ENCODE data around the gene SMDT1. TPM values are rescaled to one million over a fixed set of nuclear protein-coding genes. Genes with fewer than 3 reads are reported as not detected.

The SMDT1 gene
- polyA plus RNA-seq, 1 of the 3 experiments (the other 2 are of a cell fraction) = 29.8 TPM

DNA sequence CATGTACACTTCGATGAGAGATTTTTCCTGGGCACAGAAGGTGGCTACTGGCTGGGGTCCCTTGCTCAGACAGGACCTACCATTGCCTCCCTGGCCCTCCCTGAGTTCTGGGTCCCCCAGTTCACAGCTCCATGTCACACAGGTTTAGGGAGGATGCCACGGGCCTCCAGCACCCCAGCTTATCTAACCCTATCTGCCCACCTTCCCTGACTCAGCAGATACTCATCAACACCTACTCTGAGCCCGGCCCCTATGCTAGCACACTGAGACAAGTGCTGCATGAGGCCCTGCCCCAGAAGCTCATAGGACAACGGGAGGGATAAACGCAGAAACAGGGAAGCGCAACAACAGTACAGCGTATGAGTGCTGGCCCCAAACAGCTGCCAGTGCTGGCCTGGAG, 18.5 kb upstream of the SMDT1 start:
- Histone ChIP-seq H3K4me3 (ENCODE audit: low read depth in 2 of 2, low read length in 1 of 2) (no peak overlapping the region), H3K9me2 (no peaks in the 10 kb centered on the region), H3K4me1 (ENCODE audit: control insufficient read depth in 1 of 2, insufficient read depth in 2 of 2, low read depth in 1 of 2, low read length in 1 of 2) (no peaks in the 10 kb centered on the region), H3K9me3 (no peaks in the 10 kb centered on the region), H3K27ac (ENCODE audit: low read depth in 2 of 2, low read length in 1 of 2) (no peak overlapping the region), H3K79me2 (ENCODE audit: insufficient read depth) (no peaks in the 10 kb centered on the region), H2AFZ (ENCODE audit: low read depth) (no peak overlapping the region), H3K36me3 (replicated peaks in 1 of 2; ENCODE audit: control insufficient read depth in 1 of 2, insufficient read depth in 2 of 2, low read length in 1 of 2) (no peaks in the 10 kb centered on the region), H3K9ac (no peak overlapping the region), H3K4me2 (no peak overlapping the region), H3F3A (replicated peaks; ENCODE audit: insufficient read depth) (no peaks in the 10 kb centered on the region), H4K20me1 (ENCODE audit: insufficient read depth) (no peaks in the 10 kb centered on the region), H3K27me3 (ENCODE audit: insufficient read depth) (no peaks in the 10 kb centered on the region)
- TF ChIP-seq TAF1 (IDR thresholded peaks at IDR 0.05; ENCODE audit: borderline replicate concordance, low read depth, low read length) = no peak
- no peak for TF ChIP-seq TEAD4 (IDR thresholded peaks at IDR 0.05; ENCODE audit: borderline replicate concordance, insufficient read depth)
- no peak for TF ChIP-seq NRF1 (IDR thresholded peaks at IDR 0.05; ENCODE audit: low read depth, low read length)
- no peak for TF ChIP-seq EZH2phosphoT487 (IDR thresholded peaks at IDR 0.05; ENCODE audit: borderline replicate concordance, low read depth)
- TF ChIP-seq NFIC (IDR thresholded peaks at IDR 0.05; ENCODE audit: borderline replicate concordance) = no peak
- no peak for TF ChIP-seq RFX5 (IDR thresholded peaks at IDR 0.05; ENCODE audit: low read length)
- TF ChIP-seq MXI1 (IDR thresholded peaks at IDR 0.05; ENCODE audit: low read depth, low read length) = no peak
- ChIA-PET POLR2A (no interaction called here), CTCF (no interaction called here)
- no peak for DNase-seq
- WGBS (ENCODE audit: low lambda C conversion rate) = 100% methylated on average over 1 of the region's 7 CpGs

DNA sequence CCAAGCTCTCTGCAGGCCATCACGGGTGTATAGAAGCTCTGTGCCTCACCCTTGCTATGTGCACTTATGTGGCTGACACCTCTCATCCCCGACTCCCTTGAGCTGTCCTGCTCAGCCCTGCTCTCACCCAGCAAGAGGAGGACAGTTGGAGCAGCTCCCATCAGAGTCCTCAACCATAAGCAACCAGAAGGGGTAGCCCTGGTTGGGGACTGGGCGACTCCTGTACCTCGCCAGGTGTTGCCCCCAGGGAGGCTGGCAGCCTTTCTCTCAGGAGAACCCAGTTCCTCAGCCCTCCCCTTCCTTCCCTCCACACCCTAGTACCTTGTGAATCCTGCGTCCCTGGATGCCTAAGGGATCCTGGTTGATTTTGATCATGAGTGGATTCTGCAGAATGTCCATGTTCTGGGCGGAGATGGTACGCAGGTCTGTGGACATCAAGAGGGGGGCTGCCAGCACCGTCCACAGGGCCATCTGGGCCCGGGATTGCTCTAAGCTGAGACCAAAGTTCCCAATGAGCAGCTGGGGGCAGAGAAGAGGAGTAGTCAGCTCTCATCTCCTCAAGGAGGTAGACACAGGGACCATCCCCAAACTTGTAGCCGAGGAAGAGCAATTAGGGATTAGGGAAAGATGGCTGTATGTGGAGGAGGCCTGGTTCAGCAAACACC, 16.9 kb upstream of the SMDT1 start:
- H3K4me2 ChIP-seq = no peak overlapping the region
- H3K79me2 ChIP-seq (ENCODE audit: insufficient read depth) = no peaks in the 10 kb centered on the region
- no peaks in the 10 kb centered on the region for H3F3A ChIP-seq (replicated peaks; ENCODE audit: insufficient read depth)
- no peak overlapping the region for H3K27ac ChIP-seq (ENCODE audit: low read depth in 2 of 2, low read length in 1 of 2)
- ChIA-PET CTCF (no interaction called here), POLR2A (no interaction called here)
- no peaks in the 10 kb centered on the region for H3K36me3 ChIP-seq (replicated peaks in 1 of 2; ENCODE audit: control insufficient read depth in 1 of 2, insufficient read depth in 2 of 2, low read length in 1 of 2)
- no peak for TF ChIP-seq FOXJ3 (CRISPR knock-in tag; IDR thresholded peaks at IDR 0.05)
- TF ChIP-seq YY1 (IDR thresholded peaks at IDR 0.05; ENCODE audit: low read depth) = no peak
- TF ChIP-seq REST (IDR thresholded peaks at IDR 0.05; ENCODE audit: low read depth, low read length) = no peak
- TF ChIP-seq GATA2 (CRISPR knock-in tag; IDR thresholded peaks at IDR 0.05) = no peak
- TF ChIP-seq, protein P1, sequence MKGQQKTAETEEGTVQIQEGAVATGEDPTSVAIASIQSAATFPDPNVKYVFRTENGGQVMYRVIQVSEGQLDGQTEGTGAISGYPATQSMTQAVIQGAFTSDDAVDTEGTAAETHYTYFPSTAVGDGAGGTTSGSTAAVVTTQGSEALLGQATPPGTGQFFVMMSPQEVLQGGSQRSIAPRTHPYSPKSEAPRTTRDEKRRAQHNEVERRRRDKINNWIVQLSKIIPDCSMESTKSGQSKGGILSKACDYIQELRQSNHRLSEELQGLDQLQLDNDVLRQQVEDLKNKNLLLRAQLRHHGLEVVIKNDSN (IDR thresholded peaks at IDR 0.05; ENCODE audit: borderline replicate concordance, low read depth) = no peak
- no peak for TF ChIP-seq EP300 (IDR thresholded peaks at IDR 0.05; ENCODE audit: borderline replicate concordance in 1 of 2, low read depth in 1 of 2, low read length in 1 of 2)
- no peak for TF ChIP-seq MXI1 (IDR thresholded peaks at IDR 0.05; ENCODE audit: low read depth, low read length)
- WGBS (ENCODE audit: low lambda C conversion rate) = 86% methylated on average over 1 of the region's 10 CpGs
- DNase-seq = no peak
- no peaks in the 10 kb centered on the region for H3K9me2 ChIP-seq
- no peaks in the 10 kb centered on the region for H3K4me1 ChIP-seq (ENCODE audit: control insufficient read depth in 1 of 2, insufficient read depth in 2 of 2, low read depth in 1 of 2, low read length in 1 of 2)
- H3K27me3 ChIP-seq (ENCODE audit: insufficient read depth) = no peaks in the 10 kb centered on the region
- no peaks in the 10 kb centered on the region for H3K9me3 ChIP-seq
- no peaks in the 10 kb centered on the region for H4K20me1 ChIP-seq (ENCODE audit: insufficient read depth)
- no peak overlapping the region for H3K9ac ChIP-seq
- no peak overlapping the region for H2AFZ ChIP-seq (ENCODE audit: low read depth)
- H3K4me3 ChIP-seq (ENCODE audit: low read depth in 2 of 2, low read length in 1 of 2) = no peak overlapping the region

Data from SK-N-SH (cell line).